Stomach (tissue), 9 donors: Measurements from ENCODE around the gene FOXO1. TPM values are rescaled to one million over a fixed set of nuclear protein-coding genes. Genes with fewer than 3 reads are reported as not detected.

Source experiments
- DNase-seq, 2 donors: peaks; one replicate each; pipeline versions ENCODE4 v3.0.0 to v3.0.0-alpha.2; 2013 to 2019
- H3K27ac ChIP-seq, 5 donors: fragments of 200-600 bp in 4 of 5; sonication (generic) in 4 of 5; one replicate each; pipeline ENCODE4 v1.5.1; 2013 to 2019; ENCODE audit warnings: mild to moderate bottlenecking in 1 of 5, moderate library complexity in 1 of 5
- H3K27me3 ChIP-seq, 3 donors: fragments of 200-600 bp; sonication (generic); one replicate each; pipeline ENCODE4 v1.5.1; 2017 to 2019; ENCODE audit warnings: mixed run types in 1 of 3
- H3K36me3 ChIP-seq, 4 donors: fragments of 200-600 bp; sonication (generic); 1 replicate in 3 of 4; 2 replicates in 1 of 4; pipeline ENCODE4 v1.5.1; 2016 to 2019
- H3K4me1 ChIP-seq, 4 donors: fragments of 200-600 bp; sonication (generic); one replicate each; pipeline ENCODE4 v1.5.1; 2016 to 2019
- H3K4me3 ChIP-seq, 4 donors: fragments of 200-600 bp; sonication (generic) in 3 of 4; one replicate each; pipeline ENCODE4 v1.5.1; 2016 to 2019; ENCODE audit warnings: mild to moderate bottlenecking in 1 of 4
- H3K9me3 ChIP-seq, 4 donors: fragments of 200-600 bp; sonication (generic); one replicate each; pipeline ENCODE4 v1.5.1; 2016 to 2019
- CTCF ChIP-seq, 7 experiments: fragments of 450-650 bp in 4 of 7; fragments of 200-600 bp in 3 of 7; sonication (generic) in 3 of 7; IDR thresholded peaks; one replicate each; pipeline ENCODE4 v1.5.1; 2016 to 2019; ENCODE audit warnings: antibody characterized with exemption in 7 of 7, control low read depth in 2 of 7, mild to moderate bottlenecking in 1 of 7
- EP300 ChIP-seq: sonication (generic); formaldehyde crosslinking; IDR thresholded peaks from one replicate; pipeline ENCODE4 v1.6.1; 2017; ENCODE audit warnings: antibody characterized with exemption
- POLR2A ChIP-seq, 4 donors: fragments of 450-650 bp; IDR thresholded peaks; one replicate each; pipeline ENCODE4 v1.6.1; 2016; ENCODE audit warnings: antibody characterized with exemption in 4 of 4, control low read depth in 2 of 4, mild to moderate bottlenecking in 1 of 4, moderate library complexity in 1 of 4
- POLR2AphosphoS5 ChIP-seq, 3 donors: sonication (generic); formaldehyde crosslinking; IDR thresholded peaks; one replicate each; pipeline ENCODE4 v1.6.1; 2016; ENCODE audit warnings: antibody characterized with exemption in 3 of 3
- WGBS, 5 donors: extraction: QIAGEN DNeasy Blood & Tissue Kit in 3 of 5; methylation state at CpG; one replicate each; pipeline versions ENCODE4 v1.1.5 to v1.1.7; 2013 to 2018; 5-methylcytosine and 5-hydroxymethylcytosine counted together
- intact Hi-C: fragments of 100-400 bp; cut with DNase I; formaldehyde crosslinking; loops from one replicate; pipeline ENCODE4 v1.15.1; 2023; ENCODE audit warnings: low total_unique reads
- polyA plus RNA-seq, 3 donors: library from polyadenylated mRNA; stranded (reverse); fragments of 200-250 nt; gene quantifications; one replicate each; pipeline ENCODE4 v1.2.3, GENCODE V29; 2013
- total RNA-seq, 5 donors: library from RNA; depleted of rRNA; stranded (reverse); fragments of >200 nt; gene quantifications; one replicate each; pipeline versions ENCODE4 v1.1.0 to v1.2.3, GENCODE V29; 2014 to 2016
- donor health status: healthy with polysubstance abuse.
- donor health status: Bipolar disorder and iron deficiency.
- donor health status: healthy.

The FOXO1 gene
- total and polyA plus RNA-seq, 8 donors, result 4.2 to 43.7 (median 19.6) TPM

- Histone ChIP-seq H3K27me3 (no peaks in the 10 kb centered on the region), H3K4me1 (peaks cover 0 to 14% (median 0%) of the 10 kb centered on the region in 4 donors), H3K9me3 (no peaks in the 10 kb centered on the region), H3K4me3 (no peak overlapping the region), H3K27ac (no peak overlapping the region), H3K36me3 (no peaks in the 10 kb centered on the region)
- intact Hi-C loops, result no loop called here
- 86 to 91% (median 88%) methylated on average over 8 of the region's 8 CpGs for WGBS, 5 donors
- TF ChIP-seq POLR2A (IDR thresholded peaks at IDR 0.05) (no peak), POLR2AphosphoS5 (IDR thresholded peaks at IDR 0.05) (no peak), EP300 (no peak), CTCF (IDR thresholded peaks at IDR 0.05) (no peak)
- no peak for DNase-seq
Observed at GRCh38 chr13:40517486-40518480, 148.7 kb downstream of the FOXO1 start.

GRCh38 chr13:40515702-40516101 lies 150.7 kb downstream of the FOXO1 start:
- Histone ChIP-seq H3K9me3 (no peaks in the 10 kb centered on the region), H3K4me1 (peaks cover 0 to 14% (median 0%) of the 10 kb centered on the region in 4 donors), H3K4me3 (no peak overlapping the region), H3K36me3 (no peaks in the 10 kb centered on the region), H3K27me3 (no peaks in the 10 kb centered on the region), H3K27ac (no peak overlapping the region)
- 94 to 100% (median 97%) methylated on average over 1 of the region's 1 CpG for WGBS, 5 donors
- TF ChIP-seq POLR2A (IDR thresholded peaks at IDR 0.05), result no peak
- no peak for TF ChIP-seq EP300
- no peak for TF ChIP-seq CTCF (IDR thresholded peaks at IDR 0.05)
- no peak for TF ChIP-seq POLR2AphosphoS5 (IDR thresholded peaks at IDR 0.05)
- no peak for DNase-seq
- intact Hi-C loops, result no loop called here

GRCh38 chr13:40514802-40515201 lies 151.6 kb downstream of the FOXO1 start:
- H3K4me3 ChIP-seq, result no peak overlapping the region
- no peaks in the 10 kb centered on the region for H3K9me3 ChIP-seq
- no peaks in the 10 kb centered on the region for H3K36me3 ChIP-seq
- no peak overlapping the region for H3K27ac ChIP-seq
- no peak for DNase-seq
- TF ChIP-seq POLR2A (IDR thresholded peaks at IDR 0.05), result no peak
- no peak for TF ChIP-seq EP300
- TF ChIP-seq CTCF (IDR thresholded peaks at IDR 0.05), result no peak
- TF ChIP-seq POLR2AphosphoS5 (IDR thresholded peaks at IDR 0.05), result no peak
- no peaks in the 10 kb centered on the region for H3K27me3 ChIP-seq
- intact Hi-C loops, result no loop called here
- WGBS, 5 donors, result 79 to 95% (median 92%) methylated on average over 2 of the region's 2 CpGs
- H3K4me1 ChIP-seq, result peaks cover 0 to 14% (median 0%) of the 10 kb centered on the region in 4 donors

GRCh38 chr13:40509876-40510275 lies 156.6 kb downstream of the FOXO1 start:
- Histone ChIP-seq H3K36me3 (no peaks in the 10 kb centered on the region), H3K9me3 (no peaks in the 10 kb centered on the region), H3K27me3 (no peaks in the 10 kb centered on the region), H3K27ac (no peak overlapping the region), H3K4me1 (peaks cover 0 to 11% (median 0%) of the 10 kb centered on the region in 4 donors), H3K4me3 (no peak overlapping the region)
- intact Hi-C loops, result no loop called here
- DNase-seq, result no peak
- 79 to 91% (median 89%) methylated on average over 2 of the region's 2 CpGs for WGBS, 5 donors
- TF ChIP-seq POLR2AphosphoS5 (IDR thresholded peaks at IDR 0.05) (no peak), EP300 (no peak), CTCF (IDR thresholded peaks at IDR 0.05) (no peak), POLR2A (IDR thresholded peaks at IDR 0.05) (no peak)
